Neural crest cell (in vitro differentiated cells): ENCODE data around the gene BSG. TPM values are rescaled to one million over a fixed set of nuclear protein-coding genes. Genes with fewer than 3 reads are reported as not detected.

Experiments used
- DNase-seq: peaks from one replicate; pipeline ENCODE4 v3.0.0; 2021; ENCODE audit warnings: low read depth, mixed read lengths, low spot score
- H3K27ac Mint-ChIP-seq: one replicate; pipeline ENCODE4 v1.8.0; 2021; ENCODE audit warnings: mild to moderate bottlenecking, mixed read lengths; ENCODE audit not compliant: unreplicated experiment
- H3K27me3 Mint-ChIP-seq: 2 replicates; pipeline ENCODE4 v1.8.0; 2021; ENCODE audit warnings: low read depth, mild to moderate bottlenecking, mixed read lengths
- H3K36me3 Mint-ChIP-seq: 2 replicates; pipeline ENCODE4 v1.8.0; 2021; ENCODE audit warnings: low read depth, mild to moderate bottlenecking, mixed read lengths
- H3K4me1 Mint-ChIP-seq: 2 replicates; pipeline ENCODE4 v1.8.0; 2021; ENCODE audit warnings: mixed read lengths
- H3K4me3 Mint-ChIP-seq: one replicate; pipeline ENCODE4 v1.8.0; 2021; ENCODE audit warnings: mild to moderate bottlenecking, mixed read lengths
- H3K9me3 Mint-ChIP-seq: 2 replicates; pipeline ENCODE4 v1.8.0; 2021; ENCODE audit warnings: mixed read lengths
- CTCF ChIP-seq: fragments of 200-600 bp; sonication (generic); conservative IDR thresholded peaks from 2 replicates; pipeline ENCODE4 v1.5.0; 2021; ENCODE audit warnings: antibody characterized with exemption, mild to moderate bottlenecking
- total RNA-seq: library from RNA; stranded (reverse); gene quantifications from 2 replicates; pipeline ENCODE4 v1.2.1, GENCODE V29; 2021

Gene BSG
- total RNA-seq, 1 donor from 2014 or later, result 613 TPM

DNA sequence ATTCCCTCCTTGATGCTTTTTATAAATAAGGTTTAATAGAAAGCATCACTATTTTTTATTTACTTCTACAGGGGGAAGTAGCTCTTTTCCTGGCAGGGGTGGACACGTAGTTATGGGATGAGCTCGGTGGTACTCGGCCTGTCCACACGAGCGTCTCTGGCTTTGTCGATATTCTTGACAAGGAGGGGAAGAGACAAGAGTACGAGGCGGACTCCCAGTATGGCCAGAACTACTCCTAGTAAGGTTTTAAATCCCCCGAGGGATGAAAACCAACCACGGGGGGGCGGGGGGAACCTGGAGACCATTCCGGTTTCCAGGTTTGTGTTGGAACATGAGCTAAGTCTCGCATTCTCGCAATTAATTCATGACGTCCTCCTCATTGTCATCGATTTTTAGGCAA lies 5.6 kb upstream of the BSG start:
- peaks cover 3% of the 10 kb centered on the region for H3K9me3 Mint-ChIP-seq
- H3K4me1 Mint-ChIP-seq, result peaks cover 24% of the 10 kb centered on the region
- peaks cover 13% of the 10 kb centered on the region for H3K27me3 Mint-ChIP-seq
- H3K36me3 Mint-ChIP-seq, result peaks cover 25% of the 10 kb centered on the region
- H3K27ac Mint-ChIP-seq, result no peak overlapping the region
- DNase-seq, result no peak
- TF ChIP-seq CTCF, result no peak
- H3K4me3 Mint-ChIP-seq, result peak overlapping the region; percentile 18

DNA sequence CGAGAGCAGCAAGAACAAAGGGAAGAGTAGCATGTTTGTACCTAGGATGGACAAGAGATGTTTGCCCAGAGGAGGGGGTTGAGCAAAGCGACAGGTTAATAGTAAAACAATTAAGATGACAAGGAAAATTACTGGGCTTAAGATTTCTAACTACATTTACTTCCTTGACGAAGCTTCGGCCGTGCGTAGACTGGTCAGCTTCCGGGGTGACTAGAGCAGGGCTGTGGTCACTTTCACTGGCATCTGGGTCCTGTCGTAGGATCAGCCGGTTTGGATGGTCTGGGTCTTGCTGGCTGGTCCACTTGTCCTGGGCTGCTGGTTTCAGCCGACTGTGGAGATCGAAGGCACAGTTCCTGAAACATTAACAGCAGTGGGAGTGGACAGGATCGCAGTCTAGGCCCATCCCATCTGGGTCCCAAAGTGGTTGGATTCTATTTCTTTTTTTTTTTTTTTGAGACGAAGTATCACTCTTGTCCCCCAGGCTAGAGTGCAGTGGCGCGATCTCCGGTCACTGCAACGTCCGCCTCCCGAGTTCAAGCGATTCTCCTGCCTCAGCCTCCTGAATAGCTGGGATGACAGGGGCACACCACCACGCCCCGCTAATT lies 5.0 kb upstream of the BSG start:
- Mint-ChIP-seq H3K27ac (peak overlapping the region; percentile 43), H3K27me3 (peaks cover 16% of the 10 kb centered on the region), H3K9me3 (peaks cover 2% of the 10 kb centered on the region), H3K4me1 (peaks cover 29% of the 10 kb centered on the region), H3K36me3 (peaks cover 20% of the 10 kb centered on the region), H3K4me3 (peak overlapping the region; percentile 18)
- no peak for TF ChIP-seq CTCF
- DNase-seq, result no peak

- Mint-ChIP-seq H3K9me3 (no peaks in the 10 kb centered on the region), H3K36me3 (peaks cover 20% of the 10 kb centered on the region), H3K4me3 (peak overlapping the region; percentile 87), H3K27me3 (peaks cover 16% of the 10 kb centered on the region), H3K27ac (no peak overlapping the region), H3K4me1 (peaks cover 45% of the 10 kb centered on the region)
- no peak for DNase-seq
- no peak for TF ChIP-seq CTCF
Measured at GRCh38 chr19:570251-570686, 2.1 kb upstream of the BSG start.

DNA sequence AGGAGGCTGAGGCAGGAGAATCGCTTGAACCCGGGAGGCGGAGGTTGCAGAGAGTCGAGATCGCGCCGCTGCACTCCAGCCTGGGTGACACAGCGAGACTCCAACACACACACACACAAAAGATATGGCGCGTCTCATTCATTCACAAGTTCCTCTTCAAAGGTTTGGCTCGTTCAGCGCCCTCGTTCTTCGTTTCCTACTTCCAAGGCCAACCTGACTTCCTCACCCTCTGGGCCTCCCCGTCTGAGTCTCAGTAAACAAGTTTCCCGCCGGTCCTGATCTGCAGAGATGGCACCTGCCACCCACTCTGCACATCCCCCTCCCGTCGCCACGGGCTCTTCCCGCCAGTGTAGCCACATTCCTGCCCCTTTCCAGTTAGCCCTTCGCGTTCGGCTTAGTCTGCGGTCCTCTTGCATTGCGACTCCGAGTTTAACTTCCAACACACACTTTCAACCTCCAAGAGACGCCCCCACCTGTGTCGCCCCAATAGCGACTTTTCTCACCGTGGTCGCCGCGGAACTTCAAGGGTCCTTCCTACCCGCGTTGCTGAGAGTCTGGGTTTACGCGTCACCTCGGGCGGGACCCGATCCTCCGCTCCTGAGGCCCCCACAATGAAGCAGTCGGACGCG lies 1.3 kb upstream of the BSG start:
- peaks cover 20% of the 10 kb centered on the region for H3K36me3 Mint-ChIP-seq
- DNase-seq, result peak; percentile 52
- no peak for TF ChIP-seq CTCF
- peak overlapping the region; percentile 93 for H3K4me3 Mint-ChIP-seq
- peaks cover 45% of the 10 kb centered on the region for H3K4me1 Mint-ChIP-seq
- peaks cover 16% of the 10 kb centered on the region for H3K27me3 Mint-ChIP-seq
- no peaks in the 10 kb centered on the region for H3K9me3 Mint-ChIP-seq
- H3K27ac Mint-ChIP-seq, result peak overlapping the region; percentile 99

DNA sequence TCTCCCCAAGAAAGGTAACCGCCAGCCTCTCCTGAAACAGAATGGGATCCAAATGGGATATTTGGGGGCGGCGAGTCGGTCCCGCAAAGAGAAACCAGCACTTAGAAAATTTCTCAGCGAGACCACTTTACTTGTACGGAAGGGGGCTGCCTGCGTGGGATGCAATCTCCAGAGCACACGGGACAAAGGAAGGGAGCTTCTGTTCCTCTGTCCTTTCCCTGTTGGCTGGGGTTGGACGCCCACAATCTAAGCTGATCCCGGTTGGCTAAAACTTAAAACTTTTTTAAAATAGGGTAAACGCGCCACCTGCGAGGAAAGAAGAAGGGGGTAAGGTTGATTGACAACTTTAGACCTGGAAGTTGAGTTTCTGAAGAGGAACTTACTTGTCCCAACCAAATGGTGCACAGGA lies 826 bp upstream of the BSG start:
- Mint-ChIP-seq H3K36me3 (peaks cover 20% of the 10 kb centered on the region), H3K4me3 (peak overlapping the region; percentile 93), H3K27me3 (peaks cover 16% of the 10 kb centered on the region), H3K27ac (peak overlapping the region; percentile 99), H3K9me3 (no peaks in the 10 kb centered on the region), H3K4me1 (peaks cover 42% of the 10 kb centered on the region)
- peak; percentile 35 for DNase-seq
- TF ChIP-seq CTCF, result no peak
